Mesendoderm (in vitro differentiated cells): ENCODE results near the gene PTGER4.
"Not testable (repeated sequence)": the region's sequence is repeated elsewhere in the genome, so short reads cannot be mapped to it uniquely, and the experiment has no call there.

Experiments
- DNase-seq: peaks from one replicate; pipeline ENCODE4 v3.0.0; 2013
- H2AK5ac ChIP-seq: 2 replicates; pipeline ENCODE4 v1.6.1; 2013; ENCODE audit warnings: low read length, inconsistent platforms
- H2BK120ac ChIP-seq: 2 replicates; pipeline ENCODE4 v1.6.1; 2013; ENCODE audit warnings: low read depth, mild to moderate bottlenecking, low read length, moderate library complexity, mixed read lengths
- H2BK15ac ChIP-seq: replicated peaks from 2 replicates; pipeline ENCODE4 v1.6.1; 2013; ENCODE audit warnings: low read depth, mild to moderate bottlenecking, moderate library complexity
- H2BK5ac ChIP-seq: 2 replicates; pipeline ENCODE4 v1.6.1; 2013; ENCODE audit warnings: low read length, inconsistent platforms
- H3K18ac ChIP-seq: 2 replicates; pipeline ENCODE4 v1.6.1; 2013; ENCODE audit warnings: mild to moderate bottlenecking, low read length, mixed read lengths
- H3K23ac ChIP-seq: one replicate; pipeline ENCODE4 v1.6.1; 2013; ENCODE audit warnings: low read length
- H3K27ac ChIP-seq: 2 replicates; pipeline ENCODE4 v1.5.1; 2013; ENCODE audit warnings: low read depth, mild to moderate bottlenecking, inconsistent platforms, low read length, moderate library complexity
- H3K27me3 ChIP-seq: 2 replicates; pipeline ENCODE4 v1.6.1; 2013; ENCODE audit warnings: low read length, control low read depth, mild to moderate bottlenecking, inconsistent platforms; ENCODE audit not compliant: insufficient read depth, poor library complexity
- H3K36me3 ChIP-seq: 2 replicates; pipeline ENCODE4 v1.6.1; 2013; ENCODE audit warnings: low read length, inconsistent platforms; ENCODE audit not compliant: control insufficient read depth, insufficient read depth
- H3K4ac ChIP-seq: one replicate; pipeline ENCODE4 v1.6.1; 2013; ENCODE audit warnings: low read depth, mild to moderate bottlenecking, low read length, moderate library complexity
- H3K4me1 ChIP-seq: 2 replicates; pipeline ENCODE4 v1.6.1; 2013; ENCODE audit warnings: low read depth, low read length, inconsistent platforms; ENCODE audit not compliant: control insufficient read depth
- H3K4me2 ChIP-seq: 2 replicates; pipeline ENCODE4 v1.6.1; 2013; ENCODE audit warnings: low read length
- H3K4me3 ChIP-seq: 2 replicates; pipeline ENCODE4 v1.5.1; 2013; ENCODE audit warnings: mild to moderate bottlenecking, low read length
- H3K56ac ChIP-seq: one replicate; pipeline ENCODE4 v1.6.1; 2013; ENCODE audit warnings: low read length
- H3K79me1 ChIP-seq: 2 replicates; pipeline ENCODE4 v1.6.1; 2013; ENCODE audit warnings: low read length, inconsistent platforms
- H3K79me2 ChIP-seq: 2 replicates; pipeline ENCODE4 v1.6.1; 2013; ENCODE audit warnings: mild to moderate bottlenecking, low read length; ENCODE audit not compliant: control insufficient read depth, insufficient read depth
- H3K9ac ChIP-seq: 2 replicates; pipeline ENCODE4 v1.6.1; 2013; ENCODE audit warnings: low read length, inconsistent platforms
- H4K5ac ChIP-seq: one replicate; pipeline ENCODE4 v1.6.1; 2013; ENCODE audit warnings: low read length
- H4K8ac ChIP-seq: one replicate; pipeline ENCODE4 v1.6.1; 2013; ENCODE audit warnings: low read depth, mild to moderate bottlenecking, control low read depth, low read length, moderate library complexity
- WGBS: extraction: QIAGEN DNeasy Blood & Tissue Kit; methylation state at CpG from one replicate; pipeline ENCODE4 v1.1.7; 2013; ENCODE audit warnings: low lambda C conversion rate, missing lambda C conversion rate; ENCODE audit not compliant: insufficient coverage; ENCODE audit errors: extremely low coverage; 5-methylcytosine and 5-hydroxymethylcytosine counted together

PTGER4 gene

DNA sequence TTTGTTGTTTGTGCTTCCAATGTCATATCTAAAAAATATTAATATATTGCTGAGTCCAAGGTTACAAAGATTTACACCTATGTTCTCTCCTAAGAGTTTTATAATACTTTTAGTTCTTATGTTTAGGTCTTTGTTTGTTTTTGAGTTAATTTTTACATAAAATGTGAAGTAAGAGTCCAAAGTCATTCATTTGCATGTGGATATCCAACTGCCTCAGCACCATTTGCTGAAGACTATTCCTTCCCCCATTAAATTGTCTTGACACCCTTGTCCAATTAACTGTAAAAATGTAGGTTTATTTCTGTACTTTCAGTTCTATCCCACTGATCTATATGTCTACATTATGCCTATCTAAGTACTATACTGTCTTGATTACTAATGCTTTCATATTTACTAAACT is 40.4 kb downstream of the PTGER4 start:
- Histone ChIP-seq H4K5ac (no peak overlapping the region), H3K4me2 (no peak overlapping the region), H2BK120ac (no peak overlapping the region), H3K4me3 (no peak overlapping the region), H3K9ac (no peak overlapping the region), H3K79me2 (no peaks in the 10 kb centered on the region), H3K4ac (no peak overlapping the region), H3K56ac (no peak overlapping the region), H2BK5ac (no peak overlapping the region), H3K4me1 (no peaks in the 10 kb centered on the region), H3K23ac (no peak overlapping the region), H3K27me3 (no peaks in the 10 kb centered on the region), H4K8ac (no peak overlapping the region), H2AK5ac (no peak overlapping the region), H3K79me1 (no peaks in the 10 kb centered on the region), H3K36me3 (no peaks in the 10 kb centered on the region), H3K27ac (no peak overlapping the region), H2BK15ac (no peak overlapping the region), H3K18ac (no peak overlapping the region)
- DNase-seq, result no peak

GRCh38 chr5:40722497-40722911 is 42.8 kb downstream of the PTGER4 start:
- not testable (repeated sequence) for H2BK15ac ChIP-seq, H3K27ac ChIP-seq, H3K4ac ChIP-seq, H3K56ac ChIP-seq, H3K27me3 ChIP-seq, DNase-seq, H4K5ac ChIP-seq, H2BK5ac ChIP-seq, H3K18ac ChIP-seq, H4K8ac ChIP-seq, H3K36me3 ChIP-seq, H3K79me2 ChIP-seq, H3K4me1 ChIP-seq, H3K4me3 ChIP-seq, H3K4me2 ChIP-seq, H2BK120ac ChIP-seq, H3K79me1 ChIP-seq, H3K23ac ChIP-seq, H3K9ac ChIP-seq, H2AK5ac ChIP-seq
- no CpG with 5 or more reads among the region's 37 CpGs for WGBS

- no peak for DNase-seq
- Histone ChIP-seq H2BK120ac (no peak overlapping the region), H3K4me2 (no peak overlapping the region)
Measured at GRCh38 chr5:40733434-40733833, 53.7 kb downstream of the PTGER4 start.

DNA sequence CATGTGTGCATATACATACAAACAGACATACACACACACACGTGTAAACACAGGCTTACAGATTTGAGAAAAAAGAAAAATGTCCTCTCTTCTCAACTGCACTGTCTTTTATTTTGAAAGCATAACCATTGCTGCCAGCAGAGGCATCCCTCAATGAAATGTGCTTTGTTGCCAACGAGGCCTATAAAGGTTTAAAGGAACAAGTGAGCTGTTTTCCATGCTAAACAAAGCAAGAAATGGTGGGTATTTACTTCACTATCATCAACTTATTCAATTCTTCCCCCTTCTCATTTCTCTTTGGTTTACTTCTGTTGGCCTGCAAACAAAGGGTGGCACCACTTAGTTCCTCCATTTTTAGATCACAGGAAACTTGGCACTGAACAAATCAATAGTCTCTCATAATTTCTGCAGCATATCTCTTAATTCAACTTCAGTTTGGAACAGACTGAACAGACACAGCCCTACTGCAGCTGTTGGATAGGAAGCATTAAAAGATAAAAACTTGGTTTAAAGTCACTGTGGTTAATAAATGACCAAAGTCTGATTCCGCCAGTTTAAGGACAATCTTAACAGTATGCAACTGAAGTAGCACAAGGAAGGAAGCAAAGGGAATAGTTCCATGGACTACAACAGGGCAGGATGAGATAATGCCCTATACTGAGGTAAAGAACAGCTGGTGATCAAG is 54.3 kb downstream of the PTGER4 start:
- no peak overlapping the region for H3K4ac ChIP-seq
- no peak overlapping the region for H3K4me3 ChIP-seq
- no peaks in the 10 kb centered on the region for H3K27me3 ChIP-seq
- no peak overlapping the region for H2BK15ac ChIP-seq
- no CpG with 5 or more reads among the region's 3 CpGs for WGBS
- no peaks in the 10 kb centered on the region for H3K36me3 ChIP-seq
- no peak overlapping the region for H2BK120ac ChIP-seq
- H3K4me1 ChIP-seq, result peaks cover 1% of the 10 kb centered on the region
- no peak overlapping the region for H3K27ac ChIP-seq
- H2AK5ac ChIP-seq, result no peak overlapping the region
- DNase-seq, result no peak
- H3K79me1 ChIP-seq, result no peaks in the 10 kb centered on the region
- H3K18ac ChIP-seq, result no peak overlapping the region
- no peak overlapping the region for H4K5ac ChIP-seq
- H3K9ac ChIP-seq, result no peak overlapping the region
- no peak overlapping the region for H3K56ac ChIP-seq
- no peak overlapping the region for H2BK5ac ChIP-seq
- no peaks in the 10 kb centered on the region for H3K79me2 ChIP-seq
- no peak overlapping the region for H3K4me2 ChIP-seq
- H3K23ac ChIP-seq, result no peak overlapping the region
- H4K8ac ChIP-seq, result no peak overlapping the region

More at GRCh38 chr5:40733434-40733833, 53.7 kb downstream of the PTGER4 start:
- no peaks in the 10 kb centered on the region for H3K79me2 ChIP-seq
- no peak overlapping the region for H2AK5ac ChIP-seq
- H3K4ac ChIP-seq, result no peak overlapping the region
- no peak overlapping the region for H4K5ac ChIP-seq
- no peak overlapping the region for H3K18ac ChIP-seq
- no peak overlapping the region for H4K8ac ChIP-seq
- peaks cover 1% of the 10 kb centered on the region for H3K4me1 ChIP-seq
- no peak overlapping the region for H3K4me3 ChIP-seq
- H3K9ac ChIP-seq, result no peak overlapping the region
- WGBS, result no CpG with 5 or more reads among the region's 2 CpGs
- H3K56ac ChIP-seq, result no peak overlapping the region
- H3K36me3 ChIP-seq, result no peaks in the 10 kb centered on the region
- no peak overlapping the region for H3K23ac ChIP-seq
- no peaks in the 10 kb centered on the region for H3K27me3 ChIP-seq
- H3K79me1 ChIP-seq, result no peaks in the 10 kb centered on the region
- no peak overlapping the region for H2BK5ac ChIP-seq
- H2BK15ac ChIP-seq, result no peak overlapping the region
- no peak overlapping the region for H3K27ac ChIP-seq

GRCh38 chr5:40734986-40735385 is 55.3 kb downstream of the PTGER4 start:
- H3K36me3 ChIP-seq, result no peaks in the 10 kb centered on the region
- H2BK120ac ChIP-seq, result no peak overlapping the region
- H4K8ac ChIP-seq, result no peak overlapping the region
- no CpG with 5 or more reads among the region's 2 CpGs for WGBS
- no peak overlapping the region for H3K18ac ChIP-seq
- no peak overlapping the region for H2AK5ac ChIP-seq
- no peak overlapping the region for H3K56ac ChIP-seq
- H3K79me2 ChIP-seq, result no peaks in the 10 kb centered on the region
- no peak overlapping the region for H2BK15ac ChIP-seq
- H3K4me1 ChIP-seq, result peaks cover 1% of the 10 kb centered on the region
- H4K5ac ChIP-seq, result no peak overlapping the region
- no peak overlapping the region for H3K4ac ChIP-seq
- no peak overlapping the region for H3K23ac ChIP-seq
- H3K27me3 ChIP-seq, result no peaks in the 10 kb centered on the region
- no peak overlapping the region for H3K4me2 ChIP-seq
- no peak for DNase-seq
- H3K4me3 ChIP-seq, result no peak overlapping the region
- no peaks in the 10 kb centered on the region for H3K79me1 ChIP-seq
- no peak overlapping the region for H2BK5ac ChIP-seq
- H3K27ac ChIP-seq, result no peak overlapping the region
- H3K9ac ChIP-seq, result no peak overlapping the region

GRCh38 chr5:40735609-40736008 is 55.9 kb downstream of the PTGER4 start:
- Histone ChIP-seq H3K23ac (no peak overlapping the region), H3K18ac (no peak overlapping the region), H2BK120ac (no peak overlapping the region), H3K4me2 (no peak overlapping the region), H3K9ac (no peak overlapping the region), H4K8ac (no peak overlapping the region), H3K4ac (no peak overlapping the region), H3K27me3 (no peaks in the 10 kb centered on the region), H3K4me3 (no peak overlapping the region), H3K27ac (no peak overlapping the region), H3K36me3 (no peaks in the 10 kb centered on the region), H2BK15ac (no peak overlapping the region), H3K79me2 (no peaks in the 10 kb centered on the region), H3K56ac (no peak overlapping the region), H3K79me1 (no peaks in the 10 kb centered on the region), H2AK5ac (no peak overlapping the region), H4K5ac (no peak overlapping the region), H2BK5ac (no peak overlapping the region), H3K4me1 (peaks cover 1% of the 10 kb centered on the region)
- DNase-seq, result no peak
